Measurements from ENCODE around the gene TRHDE.

GRCh38 chr12:72368719-72369422, 96.7 kb downstream of the TRHDE start:
- TF ChIP-seq CTCF (IDR thresholded peaks at IDR 0.05) (no peak), POLR2A (IDR thresholded peaks at IDR 0.05) (no peak)
